Choroid plexus epithelial cell (primary cell): Measurements from ENCODE around the gene ERFE.

ENCODE experiments used
- DNase-seq: peaks from one replicate; pipeline ENCODE4 v3.0.0-alpha.2; 2010; ENCODE audit warnings: low read depth
- H3K4me3 ChIP-seq: 2 replicates; pipeline ENCODE4 v1.5.1; 2011; ENCODE audit warnings: low read depth, mild to moderate bottlenecking, control low read depth, low read length, moderate library complexity
- TF ChIP-seq, protein P1 (sequence below): conservative IDR thresholded peaks from 2 replicates; pipeline ENCODE4 v1.5.1; 2011; ENCODE audit warnings: low read depth, mild to moderate bottlenecking, control low read depth, inconsistent platforms, low read length, moderate library complexity

Gene ERFE

GRCh38 chr2:238142382-238143205, 16.2 kb upstream of the ERFE start:
- DNase-seq: no peak
- H3K4me3 ChIP-seq: no peak overlapping the region
- TF ChIP-seq, protein P1, sequence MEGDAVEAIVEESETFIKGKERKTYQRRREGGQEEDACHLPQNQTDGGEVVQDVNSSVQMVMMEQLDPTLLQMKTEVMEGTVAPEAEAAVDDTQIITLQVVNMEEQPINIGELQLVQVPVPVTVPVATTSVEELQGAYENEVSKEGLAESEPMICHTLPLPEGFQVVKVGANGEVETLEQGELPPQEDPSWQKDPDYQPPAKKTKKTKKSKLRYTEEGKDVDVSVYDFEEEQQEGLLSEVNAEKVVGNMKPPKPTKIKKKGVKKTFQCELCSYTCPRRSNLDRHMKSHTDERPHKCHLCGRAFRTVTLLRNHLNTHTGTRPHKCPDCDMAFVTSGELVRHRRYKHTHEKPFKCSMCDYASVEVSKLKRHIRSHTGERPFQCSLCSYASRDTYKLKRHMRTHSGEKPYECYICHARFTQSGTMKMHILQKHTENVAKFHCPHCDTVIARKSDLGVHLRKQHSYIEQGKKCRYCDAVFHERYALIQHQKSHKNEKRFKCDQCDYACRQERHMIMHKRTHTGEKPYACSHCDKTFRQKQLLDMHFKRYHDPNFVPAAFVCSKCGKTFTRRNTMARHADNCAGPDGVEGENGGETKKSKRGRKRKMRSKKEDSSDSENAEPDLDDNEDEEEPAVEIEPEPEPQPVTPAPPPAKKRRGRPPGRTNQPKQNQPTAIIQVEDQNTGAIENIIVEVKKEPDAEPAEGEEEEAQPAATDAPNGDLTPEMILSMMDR: no peak

DNA sequence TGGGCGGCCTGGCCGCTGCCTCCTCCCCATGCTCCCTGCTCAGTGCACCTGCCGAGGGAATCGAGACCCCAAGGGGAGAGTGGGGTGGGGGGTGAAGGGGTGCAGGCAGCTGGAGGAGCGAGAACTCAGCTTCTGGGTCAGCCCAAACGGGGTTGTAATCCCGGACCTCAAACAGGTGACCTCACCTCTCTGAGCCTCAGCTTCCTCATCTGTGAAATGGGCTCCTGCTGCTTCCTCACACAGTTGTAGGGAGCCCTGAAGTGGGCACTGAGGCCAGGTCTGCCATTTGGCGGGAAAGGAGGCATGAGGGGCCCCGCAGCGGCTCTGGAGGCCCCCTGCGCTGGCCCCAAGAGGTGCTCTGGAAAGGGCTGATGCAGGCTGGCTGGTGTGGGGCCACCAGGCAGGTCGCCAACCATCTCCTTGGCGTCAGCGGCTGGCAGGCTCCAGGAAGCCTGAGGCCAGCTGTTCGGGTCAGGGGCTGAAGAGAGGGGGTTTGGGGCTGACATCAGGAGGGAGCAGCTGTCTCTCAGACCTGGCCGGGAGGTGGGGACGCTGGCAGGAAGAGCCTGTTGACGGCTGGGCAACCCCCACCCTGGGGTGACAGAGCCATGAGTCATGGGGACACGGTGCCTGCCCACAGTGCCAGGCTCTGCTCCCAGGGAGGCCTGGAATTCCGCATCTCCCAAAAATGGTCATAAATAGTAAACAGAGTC, 15.4 kb upstream of the ERFE start:
- TF ChIP-seq, protein P1: no peak
- no peak for DNase-seq
- no peak overlapping the region for H3K4me3 ChIP-seq

DNA sequence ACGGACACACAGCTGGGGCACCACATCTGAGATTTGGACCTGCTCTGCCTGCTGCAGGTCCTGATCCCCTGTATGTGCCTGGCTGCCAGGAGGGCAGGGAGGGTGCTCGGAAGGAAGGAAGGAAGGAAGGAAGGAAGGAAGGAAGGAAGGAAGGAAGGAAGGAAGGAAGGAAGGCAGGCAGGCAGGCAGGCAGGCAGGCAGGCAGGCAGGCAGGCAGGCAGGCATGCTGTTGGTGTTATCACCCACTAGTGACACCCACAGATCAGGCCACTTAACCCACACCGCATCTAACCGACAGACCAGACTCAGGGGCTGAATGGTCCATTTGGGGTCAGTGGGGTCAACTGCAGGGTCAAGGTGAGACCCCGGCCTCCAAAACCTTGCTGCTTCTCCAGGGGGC, 14.5 kb upstream of the ERFE start:
- H3K4me3 ChIP-seq: no peak overlapping the region

GRCh38 chr2:238145046-238145445, 13.7 kb upstream of the ERFE start:
- TF ChIP-seq, protein P1: no peak
- DNase-seq: no peak
- H3K4me3 ChIP-seq: no peak overlapping the region

More for the DNA sequence above, 14.5 kb upstream of the ERFE start:
- TF ChIP-seq, protein P1: no peak
- DNase-seq: no peak

- TF ChIP-seq, protein P1: no peak
- no peak for DNase-seq
- no peak overlapping the region for H3K4me3 ChIP-seq
Observed at GRCh38 chr2:238145851-238146250, 12.9 kb upstream of the ERFE start.

DNA sequence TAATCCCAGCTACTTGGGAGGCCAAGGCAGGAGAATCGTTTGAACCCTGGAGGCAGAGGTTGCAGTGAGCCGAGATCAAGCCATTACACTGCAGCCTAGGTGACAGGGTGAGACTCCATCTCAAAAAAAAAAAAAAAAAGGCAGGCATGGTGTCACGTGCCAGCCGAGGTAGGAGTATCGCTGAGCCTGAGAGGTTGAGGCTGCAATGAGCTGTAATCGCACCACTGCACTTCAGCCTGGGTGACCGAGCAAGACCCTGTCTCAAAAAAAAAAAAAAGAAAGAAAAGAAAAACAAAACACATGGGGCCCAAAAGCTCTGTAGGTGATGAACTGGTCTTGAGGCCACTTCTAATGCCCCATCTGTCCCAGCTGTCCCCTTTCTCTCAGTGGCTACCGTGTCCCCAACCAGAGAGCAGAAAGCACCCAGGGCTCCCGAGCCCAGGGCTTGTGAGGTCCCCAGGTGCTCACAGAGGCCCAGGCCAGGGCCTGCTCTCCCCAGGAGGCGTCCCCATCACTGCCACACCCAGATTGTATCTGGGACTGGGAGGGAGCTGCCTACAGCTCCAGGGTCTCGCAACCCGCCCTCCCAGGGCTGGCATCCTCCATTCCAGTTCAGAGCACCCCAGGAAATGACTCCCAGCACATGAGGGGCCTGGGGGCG, 11.8 kb upstream of the ERFE start:
- no peak for DNase-seq
- TF ChIP-seq, protein P1: no peak
- H3K4me3 ChIP-seq: no peak overlapping the region
